NCI-H2171 treated with DMSO at 0.1 percent for 48 hours (cell line): ENCODE measurements around the gene PCK1.

Experiments used
- DNase-seq: peaks from one replicate; lab custom pipeline; 2025; lab: John Stamatoyannopoulos, UW

Gene PCK1

GRCh38 chr20:57561356-57562279 lies 708 bp downstream of the PCK1 start:
- DNase-seq = no peak

GRCh38 chr20:57562541-57563465 lies 1.9 kb downstream of the PCK1 start:
- DNase-seq = no peak

- no peak for DNase-seq
Observed at GRCh38 chr20:57563522-57563921, 2.6 kb downstream of the PCK1 start.

- no peak for DNase-seq
Observed at GRCh38 chr20:57564180-57564802, 3.4 kb downstream of the PCK1 start.

GRCh38 chr20:57564951-57565642 lies 4.2 kb downstream of the PCK1 start:
- DNase-seq = no peak

GRCh38 chr20:57566399-57566798 lies 5.5 kb downstream of the PCK1 start:
- DNase-seq = no peak

GRCh38 chr20:57566803-57567459 lies 6.0 kb downstream of the PCK1 start:
- no peak for DNase-seq

GRCh38 chr20:57567471-57568079 lies 6.7 kb downstream of the PCK1 start:
- DNase-seq = no peak

GRCh38 chr20:57568088-57568896 lies 7.4 kb downstream of the PCK1 start:
- no peak for DNase-seq

- no peak for DNase-seq
Observed at GRCh38 chr20:57568960-57569359, 8.1 kb downstream of the PCK1 start.

- no peak for DNase-seq
Observed at GRCh38 chr20:57570145-57570850, 9.4 kb downstream of the PCK1 start.

- DNase-seq = no peak
Observed at GRCh38 chr20:57570920-57571319, 10.0 kb downstream of the PCK1 start.

- DNase-seq = no peak
Observed at GRCh38 chr20:57571782-57572416, 11.0 kb downstream of the PCK1 start.

GRCh38 chr20:57573242-57573641 lies 12.3 kb downstream of the PCK1 start:
- no peak for DNase-seq

- no peak for DNase-seq
Observed at GRCh38 chr20:57573894-57574293, 13.0 kb downstream of the PCK1 start.

GRCh38 chr20:57574954-57575353 lies 14.0 kb downstream of the PCK1 start:
- no peak for DNase-seq

GRCh38 chr20:57576002-57576401 lies 15.1 kb downstream of the PCK1 start:
- no peak for DNase-seq

GRCh38 chr20:57576617-57577550 lies 16.0 kb downstream of the PCK1 start:
- DNase-seq = no peak
